ENCODE data around the gene MEF2B. TPM values are rescaled to one million over a fixed set of nuclear protein-coding genes. Genes with fewer than 3 reads are reported as not detected.

MEF2B gene
- total RNA-seq, 2 donors from 2014 or later, result not detected

DNA sequence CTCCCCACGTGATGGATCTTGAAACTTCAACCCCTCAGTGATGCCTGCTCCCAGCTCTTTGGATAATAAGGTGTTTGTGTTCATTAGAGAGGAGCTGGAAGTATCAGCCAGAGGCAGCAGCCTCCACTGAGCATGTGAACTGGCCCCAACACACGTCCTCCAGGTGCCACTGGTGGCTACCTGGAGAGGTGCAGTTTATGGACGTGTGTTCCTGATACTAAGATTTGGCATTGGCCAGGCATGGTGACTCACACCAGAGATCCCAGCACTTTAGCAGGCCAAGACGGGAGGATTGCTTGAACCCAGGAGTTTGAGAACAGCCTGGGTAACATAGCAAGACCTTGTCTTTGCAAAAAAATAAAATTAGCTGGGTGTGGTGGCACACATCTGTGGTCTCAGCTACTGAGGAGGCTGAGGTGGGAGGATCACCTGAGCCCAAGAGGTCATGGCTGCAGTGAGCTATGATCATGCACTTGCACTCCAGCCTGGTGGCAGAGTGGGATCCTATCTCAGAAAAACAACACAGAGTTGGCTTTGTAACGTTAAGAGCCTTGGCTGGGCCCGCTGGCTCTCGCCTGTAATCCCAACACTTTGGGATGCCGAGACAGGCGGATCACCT lies 71.9 kb downstream of the MEF2B start:
- no peak overlapping the region for H3K4me3 ChIP-seq
- H3K27ac ChIP-seq, result no peak overlapping the region
- H3K27me3 ChIP-seq, result no peaks in the 10 kb centered on the region
- no peaks in the 10 kb centered on the region for H3K9me3 ChIP-seq
- peaks cover 6% of the 10 kb centered on the region for H3K36me3 ChIP-seq
- no peaks in the 10 kb centered on the region for H3K4me1 ChIP-seq
- TF ChIP-seq, protein P1, sequence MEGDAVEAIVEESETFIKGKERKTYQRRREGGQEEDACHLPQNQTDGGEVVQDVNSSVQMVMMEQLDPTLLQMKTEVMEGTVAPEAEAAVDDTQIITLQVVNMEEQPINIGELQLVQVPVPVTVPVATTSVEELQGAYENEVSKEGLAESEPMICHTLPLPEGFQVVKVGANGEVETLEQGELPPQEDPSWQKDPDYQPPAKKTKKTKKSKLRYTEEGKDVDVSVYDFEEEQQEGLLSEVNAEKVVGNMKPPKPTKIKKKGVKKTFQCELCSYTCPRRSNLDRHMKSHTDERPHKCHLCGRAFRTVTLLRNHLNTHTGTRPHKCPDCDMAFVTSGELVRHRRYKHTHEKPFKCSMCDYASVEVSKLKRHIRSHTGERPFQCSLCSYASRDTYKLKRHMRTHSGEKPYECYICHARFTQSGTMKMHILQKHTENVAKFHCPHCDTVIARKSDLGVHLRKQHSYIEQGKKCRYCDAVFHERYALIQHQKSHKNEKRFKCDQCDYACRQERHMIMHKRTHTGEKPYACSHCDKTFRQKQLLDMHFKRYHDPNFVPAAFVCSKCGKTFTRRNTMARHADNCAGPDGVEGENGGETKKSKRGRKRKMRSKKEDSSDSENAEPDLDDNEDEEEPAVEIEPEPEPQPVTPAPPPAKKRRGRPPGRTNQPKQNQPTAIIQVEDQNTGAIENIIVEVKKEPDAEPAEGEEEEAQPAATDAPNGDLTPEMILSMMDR (IDR thresholded peaks at IDR 0.05), result no peak
- DNase-seq (ENCODE audit: low spot score), result no peak

DNA sequence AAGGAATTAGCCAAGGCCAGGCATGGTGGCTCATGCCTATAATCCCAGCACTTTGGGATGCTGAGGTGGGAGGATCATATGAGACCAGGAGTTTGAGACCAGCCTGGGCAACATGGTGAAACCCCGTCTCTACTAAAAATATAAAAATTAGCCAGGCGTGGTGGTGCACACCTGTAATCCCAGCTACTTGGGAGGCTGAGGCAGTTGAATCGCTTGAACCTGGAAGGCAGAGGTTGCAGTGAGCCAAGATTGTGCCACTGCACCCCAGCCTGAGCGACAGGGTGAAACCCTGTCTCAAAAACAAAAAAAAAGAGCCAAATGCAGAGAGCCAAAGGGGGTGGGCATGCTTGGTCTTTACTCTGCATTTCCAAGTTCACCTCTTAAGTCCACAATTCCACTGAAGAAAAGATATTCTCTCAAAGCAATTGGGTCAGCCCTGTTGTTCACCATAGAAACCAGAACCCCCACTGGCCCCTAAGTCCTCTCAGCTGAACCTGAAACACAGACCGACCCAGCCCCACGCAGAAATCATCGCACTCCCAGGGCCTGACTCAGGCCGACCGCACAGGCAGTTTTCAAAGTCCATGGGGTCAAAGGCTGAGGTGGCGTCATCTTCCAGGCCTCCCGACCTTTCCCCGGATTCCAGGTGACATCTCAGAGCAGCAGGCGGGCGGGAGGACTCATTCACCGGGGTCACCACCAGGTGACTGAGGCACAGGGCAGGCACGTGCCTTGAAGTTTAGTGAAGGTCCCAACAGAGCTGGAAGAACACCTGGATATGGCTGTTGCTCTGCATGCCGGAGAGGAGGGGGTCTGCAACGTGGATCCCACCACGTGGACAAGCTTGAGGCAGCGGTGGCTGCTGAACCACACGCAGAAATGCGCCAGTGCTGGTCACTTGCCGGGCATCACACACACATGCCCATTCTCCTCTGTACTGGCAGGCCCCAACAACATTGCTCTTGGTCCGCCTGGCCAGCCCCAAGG lies 73.1 kb downstream of the MEF2B start:
- Histone ChIP-seq H3K4me3 (no peak overlapping the region), H3K9me3 (no peaks in the 10 kb centered on the region), H3K36me3 (peaks cover 6% of the 10 kb centered on the region), H3K27me3 (no peaks in the 10 kb centered on the region), H3K27ac (no peak overlapping the region), H3K4me1 (no peaks in the 10 kb centered on the region)
- DNase-seq (ENCODE audit: low spot score), result no peak
- TF ChIP-seq, protein P1 (IDR thresholded peaks at IDR 0.05), result no peak

DNA sequence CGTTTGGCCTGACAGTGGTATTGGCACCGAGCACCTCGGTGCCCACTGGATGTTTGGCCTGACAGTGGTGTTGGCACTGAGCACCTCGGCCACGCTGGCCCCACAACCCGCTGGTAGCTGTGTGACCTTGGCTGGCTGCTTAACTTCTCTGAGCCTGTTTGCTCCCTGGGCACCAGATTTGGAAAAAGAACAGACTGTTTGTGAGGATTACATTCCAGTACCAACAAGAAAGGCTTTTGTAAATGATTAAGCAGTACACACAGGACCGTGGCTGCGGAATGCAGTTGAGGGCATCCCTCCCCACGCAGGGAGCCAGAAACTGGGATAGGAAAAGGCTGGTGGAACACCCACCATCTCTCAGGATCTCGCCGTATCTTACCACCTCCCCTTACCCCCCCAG lies 74.4 kb downstream of the MEF2B start:
- H3K9me3 ChIP-seq, result no peaks in the 10 kb centered on the region
- H3K27ac ChIP-seq, result no peak overlapping the region
- H3K27me3 ChIP-seq, result no peaks in the 10 kb centered on the region
- TF ChIP-seq, protein P1 (IDR thresholded peaks at IDR 0.05), result no peak
- DNase-seq (ENCODE audit: low spot score), result no peak
- H3K36me3 ChIP-seq, result peaks cover 6% of the 10 kb centered on the region
- H3K4me3 ChIP-seq, result no peak overlapping the region
- H3K4me1 ChIP-seq, result no peaks in the 10 kb centered on the region

Other genes starting within 250 kb of the MEF2B start
- 10 to 100 TPM; 13.6 to 39.8 TPM for gene HOMER3, start 229.0 kb downstream of the MEF2B start, total RNA-seq
- gene SUGP2, start 136.7 kb downstream of the MEF2B start, total RNA-seq, result 10 to 100 TPM; 25.4 to 36.1 TPM
- 10 to 100 TPM; 13.7 to 14.4 TPM for gene ARMC6, start 136.7 kb downstream of the MEF2B start, total RNA-seq
- 10 to 100 TPM; 10.3 to 14.4 TPM for gene SLC25A42, start 106.3 kb downstream of the MEF2B start, total RNA-seq
- gene TMEM161A, start 31.8 kb downstream of the MEF2B start, total RNA-seq, result 10 to 100 TPM; 16.8 to 22.2 TPM
- 10 to 100 TPM; 16.5 to 20.0 TPM for gene BORCS8, start 21.9 kb upstream of the MEF2B start, total RNA-seq
- gene RFXANK, start 22.0 kb upstream of the MEF2B start, total RNA-seq, result 10 to 100 TPM; 20.1 to 36.6 TPM
- gene NR2C2AP, start 33.2 kb upstream of the MEF2B start, total RNA-seq, result 1 to 10 TPM; 4.3 to 8.1 TPM
- not detected for gene NCAN, start 41.7 kb upstream of the MEF2B start, total RNA-seq
- gene TM6SF2, start 103.0 kb upstream of the MEF2B start, total RNA-seq, result under 1 TPM; 0.63 to 0.75 TPM
- 10 to 100 TPM; 33.7 to 36.6 TPM for gene SUGP1, start 150.2 kb upstream of the MEF2B start, total RNA-seq
- gene MAU2, start 150.6 kb upstream of the MEF2B start, total RNA-seq, result 10 to 100 TPM; 22.1 to 31.3 TPM
- 10 to 100 TPM; 27.7 to 32.9 TPM for gene GATAD2A, start 235.4 kb upstream of the MEF2B start, total RNA-seq